ENCODE measurements around the gene PADI3. TPM values are rescaled to one million over a fixed set of nuclear protein-coding genes. Genes with fewer than 3 reads are reported as not detected.

PADI3 gene
- polyA plus RNA-seq, 2 of the 4 experiments (the other 2 are of a cell fraction) = 0.99 to 2.4 TPM

- Histone ChIP-seq H3K9me3 (no peaks in the 10 kb centered on the region), H3K27ac (peak overlapping the region; percentile 96 to 100), H3K4me1 (peaks cover 62% of the 10 kb centered on the region), H3K4me2 (peak overlapping the region; percentile 66), H3K4me3 (no peak overlapping the region)
- FAIRE-seq (no peak), ATAC-seq (no peak), DNase-seq (ENCODE audit: low read depth in 1 of 2, low spot score in 1 of 2) (no peak)
- ChIA-PET POLR2A (interaction anchor here (0.6 to 1.2 kb wide), 2 partner anchors 108 to 110 kb away, joined by 8 to 10 read pairs; no protein-coding TSS in a partner anchor), CTCF (interaction anchor here (0.6 to 12.2 kb wide), 48 partner anchors 9 to 180 kb away, joined by 3 to 380 read pairs (median 6); partner anchors contain the start of genes PADI2 and PADI3)
- TF ChIP-seq JUN (IDR thresholded peaks at IDR 0.05) (no peak), ZC3H11A (IDR thresholded peaks at IDR 0.05) (no peak), TP53 (CRISPR knock-in tag; IDR thresholded peaks at IDR 0.05) (no peak), HEYL (CRISPR knock-in tag; IDR thresholded peaks at IDR 0.05) (no peak), HOXB13 (CRISPR knock-in tag; IDR thresholded peaks at IDR 0.05; ENCODE audit: low read depth) (no peak), KDM5A (IDR thresholded peaks at IDR 0.05) (no peak), ZNF302 (CRISPR knock-in tag; IDR thresholded peaks at IDR 0.05) (no peak), E2F6 (IDR thresholded peaks at IDR 0.05; ENCODE audit: borderline replicate concordance, low read depth) (no peak), MYC (IDR thresholded peaks at IDR 0.05; ENCODE audit: borderline replicate concordance, low read length) (no peak), FOSB (CRISPR knock-in tag; IDR thresholded peaks at IDR 0.05) (no peak), CBX2 (IDR thresholded peaks at IDR 0.05; ENCODE audit: borderline replicate concordance, low read depth) (no peak), MAZ (IDR thresholded peaks at IDR 0.05; ENCODE audit: borderline replicate concordance, low read depth, low read length) (no peak), PBX3 (IDR thresholded peaks at IDR 0.05) (no peak), TFCP2L1 (CRISPR knock-in tag; IDR thresholded peaks at IDR 0.05) (no peak), HOXA7 (CRISPR knock-in tag; IDR thresholded peaks at IDR 0.05) (no peak), CTCF (IDR thresholded peaks at IDR 0.05) (no peak), FOXS1 (CRISPR knock-in tag; IDR thresholded peaks at IDR 0.05) (no peak), CHD4 (IDR thresholded peaks at IDR 0.05; ENCODE audit: borderline replicate concordance) (no peak), KDM1A (IDR thresholded peaks at IDR 0.05; ENCODE audit: low read depth) (no peak), RAD21 (conservative IDR thresholded peaks at IDR 0.05 in 1 of 2, IDR thresholded peaks at IDR 0.05 in 1 of 2) (peak in 1 of 2 experiments; percentile 12; a peak in 1 of 5 replicates), JUNB (IDR thresholded peaks at IDR 0.05) (0 out of 2 replicates have a peak, but pooled peaks have one; percentile 3), CEBPB (IDR thresholded peaks at IDR 0.05) (peak in 1 of 2 experiments; percentile 41; a peak in 1 of 4 replicates), RFX5 (IDR thresholded peaks at IDR 0.05) (no peak)
- TF ChIP-seq, protein P1, sequence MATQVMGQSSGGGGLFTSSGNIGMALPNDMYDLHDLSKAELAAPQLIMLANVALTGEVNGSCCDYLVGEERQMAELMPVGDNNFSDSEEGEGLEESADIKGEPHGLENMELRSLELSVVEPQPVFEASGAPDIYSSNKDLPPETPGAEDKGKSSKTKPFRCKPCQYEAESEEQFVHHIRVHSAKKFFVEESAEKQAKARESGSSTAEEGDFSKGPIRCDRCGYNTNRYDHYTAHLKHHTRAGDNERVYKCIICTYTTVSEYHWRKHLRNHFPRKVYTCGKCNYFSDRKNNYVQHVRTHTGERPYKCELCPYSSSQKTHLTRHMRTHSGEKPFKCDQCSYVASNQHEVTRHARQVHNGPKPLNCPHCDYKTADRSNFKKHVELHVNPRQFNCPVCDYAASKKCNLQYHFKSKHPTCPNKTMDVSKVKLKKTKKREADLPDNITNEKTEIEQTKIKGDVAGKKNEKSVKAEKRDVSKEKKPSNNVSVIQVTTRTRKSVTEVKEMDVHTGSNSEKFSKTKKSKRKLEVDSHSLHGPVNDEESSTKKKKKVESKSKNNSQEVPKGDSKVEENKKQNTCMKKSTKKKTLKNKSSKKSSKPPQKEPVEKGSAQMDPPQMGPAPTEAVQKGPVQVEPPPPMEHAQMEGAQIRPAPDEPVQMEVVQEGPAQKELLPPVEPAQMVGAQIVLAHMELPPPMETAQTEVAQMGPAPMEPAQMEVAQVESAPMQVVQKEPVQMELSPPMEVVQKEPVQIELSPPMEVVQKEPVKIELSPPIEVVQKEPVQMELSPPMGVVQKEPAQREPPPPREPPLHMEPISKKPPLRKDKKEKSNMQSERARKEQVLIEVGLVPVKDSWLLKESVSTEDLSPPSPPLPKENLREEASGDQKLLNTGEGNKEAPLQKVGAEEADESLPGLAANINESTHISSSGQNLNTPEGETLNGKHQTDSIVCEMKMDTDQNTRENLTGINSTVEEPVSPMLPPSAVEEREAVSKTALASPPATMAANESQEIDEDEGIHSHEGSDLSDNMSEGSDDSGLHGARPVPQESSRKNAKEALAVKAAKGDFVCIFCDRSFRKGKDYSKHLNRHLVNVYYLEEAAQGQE (IDR thresholded peaks at IDR 0.05) = no peak
- WGBS (ENCODE audit: missing lambda C conversion rate) = 46% methylated on average over 4 of the region's 4 CpGs
Measured at GRCh38 chr1:17237561-17237903, 11.4 kb upstream of the PADI3 start.

All from A549 (cell line).